CD4-positive, alpha-beta memory T cell (primary cell): ENCODE data around the gene ECM2. TPM values are rescaled to one million over a fixed set of nuclear protein-coding genes. Genes with fewer than 3 reads are reported as not detected.

Experiments used
- CTCF ChIA-PET: fragments of 350-600 bp; sonication (Branson Sonifier 250); formaldehyde crosslinking; loops from one replicate; lab custom pipeline; 2021; ENCODE audit warnings: inconsistent platforms; ENCODE audit not compliant: partially characterized antibody; lab: Charles Lee
- POLR2A ChIA-PET: fragments of 350-600 bp; sonication (Branson Sonifier 250); formaldehyde crosslinking; loops from one replicate; lab custom pipeline; 2021; ENCODE audit not compliant: partially characterized antibody; lab: Charles Lee
- DNase-seq, 5 donors: peaks; one replicate each; pipeline versions ENCODE4 v3.0.0 to v3.0.0-alpha.2; 2020 to 2022; ENCODE audit warnings: mixed read lengths in 1 of 5
- H3K27ac ChIP-seq: one replicate; pipeline ENCODE4 v1.7.0; 2013; ENCODE audit warnings: low read depth, low read length
- H3K27me3 ChIP-seq: 2 replicates; pipeline ENCODE4 v1.7.0; 2013; ENCODE audit warnings: mild to moderate bottlenecking, low read length, moderate library complexity; ENCODE audit not compliant: insufficient read depth
- H3K36me3 ChIP-seq: 2 replicates; pipeline ENCODE4 v1.7.0; 2013; ENCODE audit warnings: mild to moderate bottlenecking, low read length, moderate library complexity; ENCODE audit not compliant: insufficient read depth
- H3K4me1 ChIP-seq: 2 replicates; pipeline ENCODE4 v1.7.0; 2013; ENCODE audit warnings: mild to moderate bottlenecking, low read length, moderate library complexity; ENCODE audit not compliant: insufficient read depth
- H3K4me3 ChIP-seq, 2 donors: one replicate each; pipeline ENCODE4 v1.7.0; 2013; ENCODE audit warnings: low read length in 2 of 2, mild to moderate bottlenecking in 1 of 2
- H3K9me3 ChIP-seq, 2 donors: one replicate each; pipeline ENCODE4 v1.7.0; 2013; ENCODE audit warnings: low read length in 2 of 2, control low read depth in 1 of 2; ENCODE audit not compliant: control insufficient read depth in 1 of 2
- H3K27ac Mint-ChIP-seq, 7 donors: one replicate each; pipeline ENCODE4 v1.8.0; 2020 to 2021; ENCODE audit warnings: mixed read lengths in 7 of 7, mild to moderate bottlenecking in 6 of 7, inconsistent platforms in 3 of 7, moderate library complexity in 3 of 7
- H3K27me3 Mint-ChIP-seq, 2 donors: one replicate each; pipeline ENCODE4 v1.8.0; 2020 to 2021; ENCODE audit warnings: mixed read lengths in 2 of 2
- H3K36me3 Mint-ChIP-seq, 2 donors: one replicate each; pipeline ENCODE4 v1.8.0; 2020 to 2021; ENCODE audit warnings: mixed read lengths in 2 of 2, inconsistent platforms in 1 of 2, mild to moderate bottlenecking in 1 of 2
- H3K4me1 Mint-ChIP-seq, 4 donors: one replicate each; pipeline ENCODE4 v1.8.0; 2020 to 2021; ENCODE audit warnings: mixed read lengths in 4 of 4, mild to moderate bottlenecking in 1 of 4
- H3K4me3 Mint-ChIP-seq, 8 donors: one replicate each; pipeline ENCODE4 v1.8.0; 2020 to 2021; ENCODE audit warnings: mixed read lengths in 8 of 8, mild to moderate bottlenecking in 7 of 8, moderate library complexity in 6 of 8, inconsistent platforms in 3 of 8
- H3K9me3 Mint-ChIP-seq, 8 donors: one replicate each; pipeline ENCODE4 v1.8.0; 2020 to 2021; ENCODE audit warnings: mixed read lengths in 8 of 8, mild to moderate bottlenecking in 5 of 8, inconsistent platforms in 3 of 8, moderate library complexity in 1 of 8
- intact Hi-C: fragments of 100-400 bp; cut with micrococcal nuclease; formaldehyde crosslinking; loops from one replicate; pipeline ENCODE4 v1.15.1; 2023
- polyA plus RNA-seq, 2 donors: library from polyadenylated mRNA; unstranded; fragments of 300-500 nt; fragmentation: Illumina TruSeq; gene quantifications; one replicate each; pipeline ENCODE4 v1.2.3, GENCODE V29; 2021
- total RNA-seq, 2 experiments: library from RNA; stranded (reverse); gene quantifications; one replicate each; pipeline ENCODE4 v1.2.3, GENCODE V29; 2021

ECM2 gene
- total and polyA plus RNA-seq, 4 experiments from 2014 or later: not detected

DNA sequence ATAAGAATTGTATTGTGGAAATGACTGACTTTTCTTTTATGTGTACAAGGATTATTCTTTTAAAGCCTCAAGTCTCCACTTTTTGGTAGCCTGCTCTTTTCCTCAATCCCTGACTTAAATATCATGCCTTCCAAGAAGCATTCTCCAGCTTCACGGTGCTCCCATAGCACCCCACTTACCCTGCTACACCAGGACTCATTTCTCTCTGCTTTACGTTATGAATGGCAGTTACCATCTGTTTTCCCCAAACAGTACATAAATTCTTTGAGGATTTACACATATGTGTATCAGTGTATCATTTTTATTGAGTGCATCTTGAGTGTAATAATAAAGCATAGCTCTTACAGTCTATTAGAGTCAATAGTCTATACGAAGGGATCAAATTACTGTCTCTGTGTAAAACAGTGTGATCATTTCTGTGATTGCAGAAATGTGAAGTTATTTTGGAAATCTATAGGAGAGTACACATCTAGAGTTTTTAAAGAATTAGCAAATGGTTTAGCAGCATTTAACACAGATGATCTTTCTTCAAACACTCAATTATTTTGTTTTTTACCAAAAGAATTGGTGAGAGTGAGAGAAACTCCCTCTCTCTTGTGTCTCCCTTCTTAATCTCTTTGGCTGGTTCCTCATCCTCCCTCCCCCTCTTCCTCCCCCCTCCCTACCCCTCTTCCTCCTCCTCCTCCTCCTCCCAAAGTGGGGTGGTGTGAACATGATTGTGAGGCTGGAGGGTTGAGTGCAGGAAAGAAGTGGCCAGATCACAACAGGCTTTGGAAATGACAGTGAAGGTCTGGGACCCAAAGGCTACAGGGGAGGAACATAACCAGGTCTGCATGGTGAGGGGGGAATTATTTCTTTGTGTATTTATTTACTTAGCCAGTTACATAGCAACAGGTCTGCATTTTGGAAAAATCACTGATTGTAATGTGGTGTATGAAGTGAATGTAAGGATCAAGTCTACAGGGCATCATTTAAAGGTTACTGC, 27.6 kb upstream of the ECM2 start:
- Mint-ChIP-seq H3K27me3 (no peaks in the 10 kb centered on the region), H3K27ac (no peak overlapping the region), H3K4me3 (no peak overlapping the region), H3K36me3 (peaks cover 0 to 3% of the 10 kb centered on the region in 2 donors), H3K9me3 (peaks cover 0 to 27% (median 12%) of the 10 kb centered on the region in 8 donors), H3K4me1 (no peaks in the 10 kb centered on the region)
- no peak for DNase-seq
- no peak overlapping the region for H3K4me3 ChIP-seq
- H3K4me1 ChIP-seq: no peaks in the 10 kb centered on the region
- intact Hi-C loops: no loop called here
- peaks cover 0 to 3% of the 10 kb centered on the region in 2 donors for H3K9me3 ChIP-seq
- POLR2A ChIA-PET: no interaction called here
- no peaks in the 10 kb centered on the region for H3K36me3 ChIP-seq
- H3K27ac ChIP-seq: no peak overlapping the region
- no peaks in the 10 kb centered on the region for H3K27me3 ChIP-seq
- CTCF ChIA-PET: no interaction called here

DNA sequence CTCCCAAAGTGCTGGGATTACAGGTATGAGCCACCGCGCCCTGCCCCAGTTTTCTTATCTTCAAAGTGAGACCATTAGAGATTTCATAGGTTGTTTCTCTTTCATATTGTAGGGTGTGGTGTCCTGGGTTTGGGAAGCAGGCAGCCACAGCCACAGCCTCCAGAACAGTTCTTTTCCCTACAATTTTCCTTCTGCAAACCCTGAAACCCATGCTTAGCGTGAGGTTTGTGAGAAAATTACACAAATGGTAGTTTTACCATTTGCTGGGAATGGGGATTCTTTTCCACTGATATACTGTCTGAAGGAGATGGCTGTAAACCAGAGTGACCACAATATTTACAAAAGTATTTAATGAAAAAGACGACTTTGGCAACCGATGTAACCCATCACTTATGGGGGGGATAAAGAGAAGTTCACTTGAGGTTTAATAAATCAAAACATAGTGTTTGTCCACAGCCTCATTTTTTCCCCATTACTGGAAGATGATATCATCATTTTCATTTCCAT, 26.7 kb upstream of the ECM2 start:
- Mint-ChIP-seq H3K36me3 (peaks cover 0 to 3% of the 10 kb centered on the region in 2 donors), H3K4me3 (no peak overlapping the region), H3K27me3 (peaks cover 0 to 2% of the 10 kb centered on the region in 2 donors), H3K4me1 (no peaks in the 10 kb centered on the region), H3K27ac (no peak overlapping the region), H3K9me3 (peaks cover 0 to 21% (median 11%) of the 10 kb centered on the region in 8 donors)
- intact Hi-C loops: no loop called here
- CTCF ChIA-PET: no interaction called here
- Histone ChIP-seq H3K27ac (no peak overlapping the region), H3K4me1 (no peaks in the 10 kb centered on the region), H3K4me3 (no peak overlapping the region), H3K9me3 (peaks cover 0 to 3% of the 10 kb centered on the region in 2 donors), H3K36me3 (no peaks in the 10 kb centered on the region), H3K27me3 (no peaks in the 10 kb centered on the region)
- POLR2A ChIA-PET: no interaction called here
- DNase-seq: no peak

DNA sequence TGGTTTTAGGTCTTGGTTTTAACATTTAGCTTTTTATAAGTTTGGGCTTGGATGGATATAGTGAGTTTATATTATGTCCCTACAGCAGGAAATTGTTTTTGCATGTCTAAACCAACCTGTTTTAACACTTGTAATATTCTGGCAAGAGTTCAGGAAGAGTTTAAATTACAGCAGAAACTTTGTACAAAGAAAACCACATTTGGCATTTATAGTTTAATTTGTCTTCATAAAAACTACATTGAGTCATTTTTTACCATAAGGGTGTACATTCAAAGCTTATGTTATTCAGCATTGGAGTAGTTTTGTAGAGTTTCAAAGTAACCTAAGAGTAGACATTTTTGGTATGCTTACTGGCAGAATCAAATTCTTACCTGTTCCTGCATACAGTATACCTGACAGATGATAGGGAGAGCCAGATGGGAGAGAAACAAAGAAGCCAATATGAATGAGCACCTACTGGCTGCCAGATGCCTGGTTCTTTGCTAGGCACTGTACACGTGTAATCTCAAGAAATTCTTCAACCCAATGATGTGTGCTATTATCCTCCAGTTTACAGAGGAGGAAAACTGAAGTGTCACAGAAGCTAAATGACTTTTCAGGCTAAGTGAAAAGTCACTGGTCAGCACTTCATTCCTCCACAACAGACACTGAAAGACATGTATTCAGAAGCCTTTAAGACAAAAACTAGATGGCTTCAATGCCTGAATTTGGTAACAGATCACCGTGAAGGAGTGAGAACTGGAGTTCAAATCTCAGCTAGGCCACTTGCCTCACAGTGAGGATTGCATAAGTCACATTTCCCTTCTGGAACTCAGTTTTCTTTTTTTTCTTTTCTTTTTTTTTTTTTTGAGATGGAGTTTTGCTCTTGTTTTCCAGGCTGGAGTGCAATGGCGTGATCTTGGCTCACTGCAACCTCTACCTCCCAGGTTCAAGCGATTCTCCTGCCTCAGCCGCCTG, 25.9 kb upstream of the ECM2 start:
- H3K9me3 ChIP-seq: peaks cover 0 to 3% of the 10 kb centered on the region in 2 donors
- no peak overlapping the region for H3K4me3 ChIP-seq
- CTCF ChIA-PET: no interaction called here
- no peaks in the 10 kb centered on the region for H3K4me1 ChIP-seq
- Mint-ChIP-seq H3K36me3 (peaks cover 0 to 3% of the 10 kb centered on the region in 2 donors), H3K9me3 (peaks cover 0 to 16% (median 6%) of the 10 kb centered on the region in 8 donors), H3K27me3 (peaks cover 0 to 2% of the 10 kb centered on the region in 2 donors), H3K4me3 (no peak overlapping the region), H3K27ac (no peak overlapping the region), H3K4me1 (no peaks in the 10 kb centered on the region)
- intact Hi-C loops: no loop called here
- no peak for DNase-seq
- POLR2A ChIA-PET: no interaction called here
- no peak overlapping the region for H3K27ac ChIP-seq
- H3K36me3 ChIP-seq: no peaks in the 10 kb centered on the region
- no peaks in the 10 kb centered on the region for H3K27me3 ChIP-seq

DNA sequence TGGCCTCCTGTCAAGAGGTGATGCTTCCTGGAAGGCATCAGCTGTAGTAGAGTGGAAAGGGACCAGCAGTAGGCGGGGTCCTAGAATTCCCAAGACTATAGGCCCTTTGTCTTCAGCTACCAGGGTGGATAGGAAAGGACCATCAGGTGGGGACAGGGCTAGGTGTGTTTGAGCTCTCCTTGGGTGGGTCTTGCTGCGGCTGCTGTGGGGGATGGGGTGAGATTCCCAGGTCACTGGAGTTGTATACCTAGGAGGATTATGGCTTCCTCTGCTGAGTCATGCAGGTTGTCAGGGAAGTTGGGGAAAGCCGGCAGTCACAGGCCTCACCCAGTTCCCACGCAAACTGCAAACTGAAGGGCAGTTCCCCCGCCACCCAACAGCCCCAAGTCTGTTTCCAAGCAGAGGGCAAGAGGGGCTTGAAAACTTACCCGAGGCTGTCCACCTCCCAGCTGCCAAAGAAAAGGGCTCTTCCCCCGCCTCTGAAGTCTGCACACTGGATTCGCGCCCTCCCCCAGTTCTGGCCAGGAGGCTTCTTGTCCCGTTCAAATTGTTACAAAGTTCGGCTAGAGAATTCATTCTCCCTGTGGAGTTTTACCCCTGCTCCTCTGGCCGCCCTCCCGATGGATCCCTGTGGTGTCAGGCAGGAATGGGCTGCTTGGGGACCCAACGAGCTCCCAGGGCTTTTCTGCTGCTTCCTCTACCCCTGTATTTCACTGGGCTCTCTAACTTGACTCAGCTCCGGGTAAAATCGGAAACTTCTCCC, 23.0 kb upstream of the ECM2 start:
- Mint-ChIP-seq H3K27me3 (peaks cover 0 to 2% of the 10 kb centered on the region in 2 donors), H3K4me3 (no peak overlapping the region), H3K27ac (no peak overlapping the region), H3K4me1 (no peaks in the 10 kb centered on the region), H3K9me3 (peaks cover 0 to 2% (median 0%) of the 10 kb centered on the region in 8 donors), H3K36me3 (peaks cover 0 to 3% of the 10 kb centered on the region in 2 donors)
- no peak for DNase-seq
- Histone ChIP-seq H3K9me3 (no peaks in the 10 kb centered on the region), H3K27me3 (no peaks in the 10 kb centered on the region), H3K4me1 (no peaks in the 10 kb centered on the region), H3K4me3 (no peak overlapping the region), H3K27ac (no peak overlapping the region), H3K36me3 (no peaks in the 10 kb centered on the region)
- ChIA-PET POLR2A (no interaction called here), CTCF (no interaction called here)
- intact Hi-C loops: no loop called here

DNA sequence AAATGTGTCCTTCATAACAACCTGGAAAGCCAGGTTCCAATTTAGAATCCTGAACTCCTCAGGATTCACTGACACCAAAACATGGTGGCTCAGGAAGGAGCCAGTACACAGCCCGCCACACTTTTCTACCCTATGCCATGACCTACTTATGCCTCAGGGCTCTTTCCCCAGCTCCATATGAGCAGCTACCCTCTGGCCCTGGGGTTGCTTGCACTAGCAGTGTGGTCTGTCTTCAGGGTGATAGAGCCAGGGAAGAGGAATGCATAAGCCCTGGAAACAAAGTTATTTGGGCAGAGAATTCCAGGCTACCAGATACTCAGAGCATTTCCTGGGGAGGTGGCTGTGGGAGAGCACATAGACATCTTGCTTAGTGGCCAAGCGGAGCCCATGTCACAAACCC, 15.0 kb upstream of the ECM2 start:
- Histone ChIP-seq H3K9me3 (no peaks in the 10 kb centered on the region), H3K4me1 (no peaks in the 10 kb centered on the region), H3K27ac (no peak overlapping the region), H3K27me3 (no peaks in the 10 kb centered on the region), H3K36me3 (no peaks in the 10 kb centered on the region), H3K4me3 (no peak overlapping the region)
- H3K4me3 Mint-ChIP-seq: no peak overlapping the region
- no peaks in the 10 kb centered on the region for H3K27me3 Mint-ChIP-seq
- intact Hi-C loops: no loop called here
- H3K9me3 Mint-ChIP-seq: no peaks in the 10 kb centered on the region
- no peak for DNase-seq
- H3K36me3 Mint-ChIP-seq: no peaks in the 10 kb centered on the region
- no peaks in the 10 kb centered on the region for H3K4me1 Mint-ChIP-seq
- ChIA-PET CTCF (no interaction called here), POLR2A (no interaction called here)
- H3K27ac Mint-ChIP-seq: no peak overlapping the region

DNA sequence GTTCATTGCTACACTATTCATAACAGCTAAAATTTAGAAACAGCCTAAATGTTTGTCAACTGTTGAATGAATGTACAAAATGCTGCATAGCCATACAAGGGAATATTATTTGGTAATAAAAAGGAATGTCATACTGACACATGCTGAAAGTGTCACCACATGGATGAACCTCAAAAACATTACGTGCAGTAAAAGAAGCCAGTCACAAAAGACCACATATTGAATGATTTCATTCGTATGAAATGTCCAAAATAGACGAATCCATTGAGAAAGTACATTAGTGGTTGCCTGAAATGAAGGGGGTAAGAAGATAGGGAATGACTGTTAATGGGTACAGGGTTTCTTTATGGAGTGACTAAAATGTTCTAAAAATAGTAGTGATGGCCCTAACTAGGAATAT, 11.6 kb upstream of the ECM2 start:
- CTCF ChIA-PET: no interaction called here

More for the DNA sequence above, 11.6 kb upstream of the ECM2 start:
- intact Hi-C loops: no loop called here
- POLR2A ChIA-PET: no interaction called here
- H3K9me3 Mint-ChIP-seq: peaks cover 0 to 3% (median 0%) of the 10 kb centered on the region in 8 donors
- DNase-seq: no peak
- Histone ChIP-seq H3K4me1 (no peaks in the 10 kb centered on the region), H3K27me3 (no peaks in the 10 kb centered on the region), H3K4me3 (no peak overlapping the region), H3K36me3 (no peaks in the 10 kb centered on the region), H3K27ac (no peak overlapping the region), H3K9me3 (no peaks in the 10 kb centered on the region)
- no peaks in the 10 kb centered on the region for H3K4me1 Mint-ChIP-seq
- no peak overlapping the region for H3K27ac Mint-ChIP-seq
- no peak overlapping the region for H3K4me3 Mint-ChIP-seq
- no peaks in the 10 kb centered on the region for H3K27me3 Mint-ChIP-seq
- H3K36me3 Mint-ChIP-seq: no peaks in the 10 kb centered on the region
